Stimulated activated CD8-positive, alpha-beta memory T cell treated with anti-CD3 and anti-CD28 coated beads, Interleukin-7, amount 100 ng/mL, for 48 hours (primary cell): ENCODE results near the gene EEF1AKMT4.
"Not testable (repeated sequence)": the region's sequence is repeated elsewhere in the genome, so short reads cannot be mapped to it uniquely, and the experiment has no call there.

Source experiments
- DNase-seq, 2 donors: peaks; one replicate each; pipeline ENCODE4 v3.0.0-alpha.2; 2020; ENCODE audit warnings: low read depth in 1 of 2; ENCODE audit errors: extremely low read depth in 1 of 2

EEF1AKMT4 gene

GRCh38 chr3:184259878-184260723 lies 10.6 kb downstream of the EEF1AKMT4 start:
- no peak for DNase-seq

GRCh38 chr3:184260724-184261269 lies 11.3 kb downstream of the EEF1AKMT4 start:
- DNase-seq, result no peak

- no peak for DNase-seq
These were observed 11.9 kb downstream of the EEF1AKMT4 start, which contains the start of gene CAMK2N2 for GRCh38 chr3:184261270-184261853. Gene CAMK2N2, minus strand, starts transcription at chr3:184261553. Its CDS starts 268 bp downstream, at chr3:184261285.

- DNase-seq, result no peak
These were observed 12.6 kb downstream of the EEF1AKMT4 start for GRCh38 chr3:184261854-184262763.

GRCh38 chr3:184262764-184263179 lies 13.3 kb downstream of the EEF1AKMT4 start:
- DNase-seq, result no peak

- not testable (repeated sequence) for DNase-seq
These were observed 17.8 kb downstream of the EEF1AKMT4 start for GRCh38 chr3:184267249-184267648.

- DNase-seq, result no peak
These were observed 22.8 kb downstream of the EEF1AKMT4 start for GRCh38 chr3:184272269-184272668.

GRCh38 chr3:184275381-184275701 lies 25.9 kb downstream of the EEF1AKMT4 start:
- DNase-seq, result no peak

- no peak for DNase-seq
These were observed 26.8 kb downstream of the EEF1AKMT4 start, which contains the start of gene ECE2 for GRCh38 chr3:184275961-184276910. Gene ECE2, plus strand, starts transcription at chr3:184276022. Its CDS starts 132 bp downstream, at chr3:184276154.

GRCh38 chr3:184277366-184277765 lies 27.9 kb downstream of the EEF1AKMT4 start:
- DNase-seq, result no peak

GRCh38 chr3:184282941-184283340 lies 33.5 kb downstream of the EEF1AKMT4 start:
- no peak for DNase-seq

GRCh38 chr3:184283681-184284080 lies 34.2 kb downstream of the EEF1AKMT4 start:
- no peak for DNase-seq

GRCh38 chr3:184284696-184285095 lies 35.2 kb downstream of the EEF1AKMT4 start:
- no peak for DNase-seq

- peak in 1 of 2 donors; percentile 37 for DNase-seq
These were observed 40.0 kb downstream of the EEF1AKMT4 start for GRCh38 chr3:184289426-184289938.

- no peak for DNase-seq
These were observed 40.9 kb downstream of the EEF1AKMT4 start for GRCh38 chr3:184290331-184290730.

GRCh38 chr3:184291044-184291737 lies 41.7 kb downstream of the EEF1AKMT4 start:
- DNase-seq, result no peak

GRCh38 chr3:184291738-184292445 lies 42.4 kb downstream of the EEF1AKMT4 start:
- DNase-seq, result no peak

- DNase-seq, result no peak
These were observed 46.3 kb downstream of the EEF1AKMT4 start for GRCh38 chr3:184295771-184296170.
